ENCODE data around the gene SSR2. TPM values are rescaled to one million over a fixed set of nuclear protein-coding genes. Genes with fewer than 3 reads are reported as not detected.

Gene SSR2
- total RNA-seq, result 100 to 1,000 TPM; 217 to 234 TPM
- 153 to 168 reads per million in 2 donors for total RNA-seq

GRCh38 chr1:156020293-156021092, at the start of gene SSR2:
Gene SSR2, minus strand, starts transcription at chr1:156020951. Its CDS starts 784 bp downstream, at chr1:156020167.
- peaks cover 20% of the 10 kb centered on the region for H3K4me1 Mint-ChIP-seq
- peak within 1 kb of the TSS; percentile 96 for H3K4me3 Mint-ChIP-seq
- DNase-seq (peak; percentile 66 to 72 (median 67)), ATAC-seq (peak; percentile 100)
- peak within 1 kb of the TSS; percentile 93 for H3K27ac Mint-ChIP-seq
- no peaks in the 10 kb centered on the region for H3K27me3 Mint-ChIP-seq
- H3K36me3 Mint-ChIP-seq (ENCODE audit: low read depth), result peaks cover 8% of the 10 kb centered on the region
- H3K9me3 ChIP-seq (ENCODE audit: control insufficient read depth, low read length, poor library complexity, severe bottlenecking), result no peaks in the 10 kb centered on the region

GRCh38 chr1:156070548-156070947, 49.8 kb upstream of the SSR2 start:
- H3K4me3 Mint-ChIP-seq, result no peak overlapping the region
- peaks cover 11% of the 10 kb centered on the region for H3K27me3 Mint-ChIP-seq
- DNase-seq (no peak), ATAC-seq (no peak)
- no peak overlapping the region for H3K27ac Mint-ChIP-seq
- H3K4me1 Mint-ChIP-seq, result peaks cover 13% of the 10 kb centered on the region
- H3K36me3 Mint-ChIP-seq (ENCODE audit: low read depth), result no peaks in the 10 kb centered on the region
- H3K9me3 ChIP-seq (ENCODE audit: control insufficient read depth, low read length, poor library complexity, severe bottlenecking), result no peaks in the 10 kb centered on the region

- no peaks in the 10 kb centered on the region for H3K9me3 ChIP-seq (ENCODE audit: control insufficient read depth, low read length, poor library complexity, severe bottlenecking)
- no peak overlapping the region for H3K4me3 Mint-ChIP-seq
- no peaks in the 10 kb centered on the region for H3K36me3 Mint-ChIP-seq (ENCODE audit: low read depth)
- ATAC-seq (no peak), DNase-seq (no peak)
- H3K27me3 Mint-ChIP-seq, result peaks cover 4% of the 10 kb centered on the region
- H3K27ac Mint-ChIP-seq, result no peak overlapping the region
- peaks cover 14% of the 10 kb centered on the region for H3K4me1 Mint-ChIP-seq
Measured at GRCh38 chr1:156069490-156070455, 49.0 kb upstream of the SSR2 start.

GRCh38 chr1:156067262-156067661, 46.5 kb upstream of the SSR2 start:
- Mint-ChIP-seq H3K4me3 (no peak overlapping the region), H3K4me1 (peaks cover 12% of the 10 kb centered on the region), H3K27me3 (no peaks in the 10 kb centered on the region), H3K36me3 (ENCODE audit: low read depth) (no peaks in the 10 kb centered on the region), H3K27ac (no peak overlapping the region)
- no peaks in the 10 kb centered on the region for H3K9me3 ChIP-seq (ENCODE audit: control insufficient read depth, low read length, poor library complexity, severe bottlenecking)
- ATAC-seq (no peak), DNase-seq (no peak)

GRCh38 chr1:156065871-156066270, 45.1 kb upstream of the SSR2 start:
- Mint-ChIP-seq H3K27ac (no peak overlapping the region), H3K4me1 (peaks cover 10% of the 10 kb centered on the region), H3K36me3 (ENCODE audit: low read depth) (no peaks in the 10 kb centered on the region), H3K27me3 (no peaks in the 10 kb centered on the region), H3K4me3 (no peak overlapping the region)
- H3K9me3 ChIP-seq (ENCODE audit: control insufficient read depth, low read length, poor library complexity, severe bottlenecking), result no peaks in the 10 kb centered on the region
- no peak for DNase-seq
- ATAC-seq, result no peak

- peaks cover 10% of the 10 kb centered on the region for H3K4me1 Mint-ChIP-seq
- no peaks in the 10 kb centered on the region for H3K27me3 Mint-ChIP-seq
- H3K4me3 Mint-ChIP-seq, result no peak overlapping the region
- H3K36me3 Mint-ChIP-seq (ENCODE audit: low read depth), result no peaks in the 10 kb centered on the region
- no peak for DNase-seq
- H3K9me3 ChIP-seq (ENCODE audit: control insufficient read depth, low read length, poor library complexity, severe bottlenecking), result no peaks in the 10 kb centered on the region
- H3K27ac Mint-ChIP-seq, result no peak overlapping the region
- ATAC-seq, result no peak
Measured at GRCh38 chr1:156065212-156065611, 44.5 kb upstream of the SSR2 start.

GRCh38 chr1:156064615-156065014, 43.9 kb upstream of the SSR2 start:
- Mint-ChIP-seq H3K27ac (no peak overlapping the region), H3K27me3 (no peaks in the 10 kb centered on the region), H3K4me3 (no peak overlapping the region), H3K36me3 (ENCODE audit: low read depth) (no peaks in the 10 kb centered on the region), H3K4me1 (peaks cover 10% of the 10 kb centered on the region)
- no peaks in the 10 kb centered on the region for H3K9me3 ChIP-seq (ENCODE audit: control insufficient read depth, low read length, poor library complexity, severe bottlenecking)
- ATAC-seq, result no peak
- DNase-seq, result no peak

- ATAC-seq (no peak), DNase-seq (no peak)
- H3K27me3 Mint-ChIP-seq, result no peaks in the 10 kb centered on the region
- H3K36me3 Mint-ChIP-seq (ENCODE audit: low read depth), result no peaks in the 10 kb centered on the region
- no peaks in the 10 kb centered on the region for H3K9me3 ChIP-seq (ENCODE audit: control insufficient read depth, low read length, poor library complexity, severe bottlenecking)
- H3K4me3 Mint-ChIP-seq, result no peak overlapping the region
- no peak overlapping the region for H3K27ac Mint-ChIP-seq
- H3K4me1 Mint-ChIP-seq, result peaks cover 10% of the 10 kb centered on the region
Measured at GRCh38 chr1:156063997-156064285, 43.2 kb upstream of the SSR2 start.

- Mint-ChIP-seq H3K27me3 (no peaks in the 10 kb centered on the region), H3K4me1 (peaks cover 7% of the 10 kb centered on the region), H3K27ac (no peak overlapping the region), H3K36me3 (ENCODE audit: low read depth) (no peaks in the 10 kb centered on the region), H3K4me3 (no peak overlapping the region)
- H3K9me3 ChIP-seq (ENCODE audit: control insufficient read depth, low read length, poor library complexity, severe bottlenecking), result no peaks in the 10 kb centered on the region
- ATAC-seq (no peak), DNase-seq (no peak)
Measured at GRCh38 chr1:156062189-156062588, 41.4 kb upstream of the SSR2 start.

GRCh38 chr1:156060937-156061636, 40.3 kb upstream of the SSR2 start, which contains the start of gene RAB25:
Gene RAB25, plus strand, starts transcription at chr1:156061160. Its CDS starts 241 bp downstream, at chr1:156061401.
- Mint-ChIP-seq H3K27me3 (no peaks in the 10 kb centered on the region), H3K36me3 (ENCODE audit: low read depth) (no peaks in the 10 kb centered on the region), H3K27ac (no peak within 1 kb of the TSS), H3K4me1 (peaks cover 6% of the 10 kb centered on the region), H3K4me3 (peak within 1 kb of the TSS; percentile 9)
- ATAC-seq (peak; percentile 36), DNase-seq (no peak)
- no peaks in the 10 kb centered on the region for H3K9me3 ChIP-seq (ENCODE audit: control insufficient read depth, low read length, poor library complexity, severe bottlenecking)

GRCh38 chr1:156056326-156056849, 35.6 kb upstream of the SSR2 start:
- Mint-ChIP-seq H3K27me3 (no peaks in the 10 kb centered on the region), H3K4me3 (no peak overlapping the region), H3K27ac (no peak overlapping the region), H3K36me3 (ENCODE audit: low read depth) (peaks cover 3% of the 10 kb centered on the region), H3K4me1 (peaks cover 26% of the 10 kb centered on the region)
- ATAC-seq (no peak), DNase-seq (no peak)
- H3K9me3 ChIP-seq (ENCODE audit: control insufficient read depth, low read length, poor library complexity, severe bottlenecking), result no peaks in the 10 kb centered on the region

GRCh38 chr1:156055281-156056048, 34.7 kb upstream of the SSR2 start:
- no peak for DNase-seq
- Mint-ChIP-seq H3K36me3 (ENCODE audit: low read depth) (peaks cover 3% of the 10 kb centered on the region), H3K4me3 (peak overlapping the region; percentile 99), H3K4me1 (peaks cover 26% of the 10 kb centered on the region), H3K27ac (peak overlapping the region; percentile 19), H3K27me3 (no peaks in the 10 kb centered on the region)
- H3K9me3 ChIP-seq (ENCODE audit: control insufficient read depth, low read length, poor library complexity, severe bottlenecking), result no peaks in the 10 kb centered on the region
- ATAC-seq, result no peak
